H1 (cell line): ENCODE measurements around the gene RAB3GAP2. TPM values are rescaled to one million over a fixed set of nuclear protein-coding genes. Genes with fewer than 3 reads are reported as not detected.

Source experiments
- KDM4A ChIP-seq: IDR thresholded peaks from one replicate; pipeline ENCODE4 v1.7.1; 2012; ENCODE audit warnings: low read depth, mild to moderate bottlenecking, moderate library complexity, low read length, inconsistent platforms; ENCODE audit not compliant: severe bottlenecking
- PHF8 ChIP-seq: fragments of 200-600 bp; sonication (generic); conservative IDR thresholded peaks from 2 replicates; pipeline ENCODE4 v1.7.1; 2012; ENCODE audit warnings: low read depth, mild to moderate bottlenecking, inconsistent platforms, low read length, moderate library complexity
- POLR2A ChIP-seq, 2 experiments: IDR thresholded peaks; 1 replicate in 1 of 2; 2 replicates in 1 of 2; pipeline ENCODE4 v1.6.1; 2011; ENCODE audit warnings: low read depth in 2 of 2, low read length in 2 of 2, mild to moderate bottlenecking in 2 of 2; ENCODE audit errors: control extremely low read depth in 1 of 2
- SP2 ChIP-seq: IDR thresholded peaks from 2 replicates; pipeline ENCODE4 v1.6.1; 2012; ENCODE audit warnings: mild to moderate bottlenecking, low read length, inconsistent platforms
- polyA plus RNA-seq, 7 experiments: library from polyadenylated mRNA; depleted of rRNA in 3 of 7; stranded (reverse) in 5 of 7; unstranded in 2 of 7; fragments of >200 nt in 5 of 7; fragments of 200-250 nt in 2 of 7; gene quantifications; 1 replicate in 5 of 7; 2 replicates in 1 of 7; 4 replicates in 1 of 7; pipeline versions ENCODE4 v1.2.1 to v1.2.3, GENCODE V29; 2011 to 2013; ENCODE audit warnings: missing spikeins in 2 of 7, mixed read lengths in 2 of 7
- total RNA-seq: library from RNA; stranded (reverse); fragmentation: NEBNext Ultra II Directional; extraction: Animal tissue kit (Norgen Biotek cat#: 25700); gene quantifications from 2 replicates; pipeline ENCODE4 v1.2.1, GENCODE V29; 2021

RAB3GAP2 gene
- total and polyA plus RNA-seq, 2 of the 8 experiments (the other 6 are each of a cell fraction or from before 2014, with no cell fraction given) = 19.7 to 52.7 TPM

- TF ChIP-seq PHF8 (no peak), KDM4A (no peak), POLR2A (IDR thresholded peaks at IDR 0.05; ENCODE audit: control extremely low read depth in 1 of 2, low read depth in 2 of 2, low read length in 2 of 2) (no peak), SP2 (no peak)
These were observed 28.3 kb upstream of the RAB3GAP2 start (continued) for GRCh38 chr1:220300442-220301121.
